Suppressor macrophage treated with lipopolysaccharide for 1 hour (primary cell): Measurements from ENCODE around the gene GNGT2.
A peak's percentile ranks its signal among the peaks of the same experiment; 100 is the strongest.
"Not testable (repeated sequence)": the region's sequence is repeated elsewhere in the genome, so short reads cannot be mapped to it uniquely, and the experiment has no call there.

Source experiments
- DNase-seq, 3 donors: peaks; one replicate each; pipeline ENCODE4 v3.0.0-alpha.2; 2020 to 2022

The GNGT2 gene

GRCh38 chr17:49203796-49204195, 6.6 kb downstream of the GNGT2 start:
- DNase-seq: no peak

- no peak for DNase-seq
Observed at GRCh38 chr17:49201481-49201927, 8.9 kb downstream of the GNGT2 start.

- DNase-seq: no peak
Observed at GRCh38 chr17:49200423-49201083, 9.8 kb downstream of the GNGT2 start.

GRCh38 chr17:49198211-49198610, 12.2 kb downstream of the GNGT2 start:
- peak in 2 of 3 donors; percentile 45 for DNase-seq

GRCh38 chr17:49197346-49197998, 12.9 kb downstream of the GNGT2 start:
- no peak for DNase-seq

GRCh38 chr17:49196520-49196919, 13.9 kb downstream of the GNGT2 start:
- no peak for DNase-seq

GRCh38 chr17:49195751-49196150, 14.6 kb downstream of the GNGT2 start:
- DNase-seq: peak in 2 of 3 donors; percentile 47 to 57

- DNase-seq: no peak
Observed at GRCh38 chr17:49194297-49194607, 16.1 kb downstream of the GNGT2 start.

- DNase-seq: peak; percentile 63 to 75 (median 65)
Observed at GRCh38 chr17:49193513-49194296, 16.7 kb downstream of the GNGT2 start.

GRCh38 chr17:49191917-49192741, 18.2 kb downstream of the GNGT2 start:
- DNase-seq: peak; percentile 89 to 94 (median 92)

GRCh38 chr17:49191409-49191916, 18.9 kb downstream of the GNGT2 start:
- peak in 1 of 3 donors; percentile 42 for DNase-seq

- DNase-seq: no peak
Observed at GRCh38 chr17:49190932-49191331, 19.4 kb downstream of the GNGT2 start.

GRCh38 chr17:49187301-49187700, 23.1 kb downstream of the GNGT2 start:
- DNase-seq: no peak

GRCh38 chr17:49185381-49185780, 25.0 kb downstream of the GNGT2 start:
- not testable (repeated sequence) for DNase-seq

GRCh38 chr17:49184522-49184921, 25.9 kb downstream of the GNGT2 start:
- DNase-seq: not testable (repeated sequence)

GRCh38 chr17:49183801-49184200, 26.6 kb downstream of the GNGT2 start:
- DNase-seq: no peak

GRCh38 chr17:49183341-49183740, 27.0 kb downstream of the GNGT2 start:
- no peak for DNase-seq

- no peak for DNase-seq
Observed at GRCh38 chr17:49180998-49181635, 29.3 kb downstream of the GNGT2 start.

GRCh38 chr17:49180303-49180702, 30.1 kb downstream of the GNGT2 start:
- peak; percentile 77 to 88 (median 84) for DNase-seq

GRCh38 chr17:49175978-49176377, 34.4 kb downstream of the GNGT2 start:
- not testable (repeated sequence) for DNase-seq

GRCh38 chr17:49170711-49171110, 39.7 kb downstream of the GNGT2 start:
- DNase-seq: not testable (repeated sequence)

GRCh38 chr17:49170216-49170615, 40.2 kb downstream of the GNGT2 start:
- DNase-seq: no peak
